Activated CD8-positive, alpha-beta T cell treated with anti-CD3 and anti-CD28 coated beads for 36 hours (primary cell): ENCODE data around the gene TMEM232. TPM values are rescaled to one million over a fixed set of nuclear protein-coding genes. Genes with fewer than 3 reads are reported as not detected.

Source experiments
- ATAC-seq: fragments of 200-7000 bp; cut with Tn5 transposase; one replicate; pipeline ENCODE4 v1.10.0; 2021; ENCODE audit warnings: mild to moderate bottlenecking, moderate library complexity
- CTCF ChIA-PET: fragments of 350-600 bp; sonication (Branson Sonifier 250); formaldehyde crosslinking; loops from one replicate; lab custom pipeline; 2021; ENCODE audit warnings: antibody characterized with exemption; lab: Charles Lee
- POLR2A ChIA-PET: fragments of 350-600 bp; sonication (Branson Sonifier 250); formaldehyde crosslinking; loops from one replicate; lab custom pipeline; 2021; ENCODE audit warnings: antibody characterized with exemption; lab: Charles Lee
- DNase-seq: peaks from one replicate; pipeline ENCODE4 v3.0.0-alpha.2; 2020
- H3K27ac Mint-ChIP-seq: one replicate; pipeline ENCODE4 v1.8.0; 2021; ENCODE audit warnings: mild to moderate bottlenecking, mixed read lengths
- H3K27me3 Mint-ChIP-seq: one replicate; pipeline ENCODE4 v1.8.0; 2021; ENCODE audit warnings: mixed read lengths
- H3K36me3 Mint-ChIP-seq: one replicate; pipeline ENCODE4 v1.8.0; 2021; ENCODE audit warnings: low read depth, mixed read lengths
- H3K4me1 Mint-ChIP-seq: one replicate; pipeline ENCODE4 v1.8.0; 2021; ENCODE audit warnings: low read depth, mixed read lengths
- H3K4me3 Mint-ChIP-seq: one replicate; pipeline ENCODE4 v1.8.0; 2021; ENCODE audit warnings: mild to moderate bottlenecking, moderate library complexity, mixed read lengths
- H3K9me3 Mint-ChIP-seq: one replicate; pipeline ENCODE4 v1.8.0; 2021; ENCODE audit warnings: mixed read lengths
- CTCF ChIP-seq: fragments of 200-600 bp; IDR thresholded peaks from one replicate; pipeline ENCODE4 v1.8.0; 2022; ENCODE audit warnings: antibody characterized with exemption, mild to moderate bottlenecking
- intact Hi-C: fragments of 100-400 bp; cut with micrococcal nuclease; formaldehyde crosslinking; loops from one replicate; pipeline ENCODE4 v1.10.0; 2022
- total RNA-seq, 2 experiments: library from RNA; stranded (reverse); gene quantifications; one replicate each; pipeline ENCODE4 v1.2.3, GENCODE V29; 2021

TMEM232 gene
- total RNA-seq, 2 experiments from 2014 or later = 0.27 to 0.49 TPM

- H3K4me1 Mint-ChIP-seq = no peaks in the 10 kb centered on the region
- H3K27me3 Mint-ChIP-seq = no peaks in the 10 kb centered on the region
- no peaks in the 10 kb centered on the region for H3K36me3 Mint-ChIP-seq
- ChIA-PET POLR2A (no interaction called here), CTCF (interaction anchor here (1.3 kb wide), 1 partner anchor 8 kb away, joined by 4 read pairs; no protein-coding TSS in a partner anchor)
- ATAC-seq = no peak
- H3K27ac Mint-ChIP-seq = no peak overlapping the region
- H3K9me3 Mint-ChIP-seq = no peaks in the 10 kb centered on the region
- no peak for DNase-seq
- intact Hi-C loops = no loop called here
- no peak overlapping the region for H3K4me3 Mint-ChIP-seq
- TF ChIP-seq CTCF = no peak
Observed at GRCh38 chr5:110618941-110619340, 107.5 kb downstream of the TMEM232 start.

GRCh38 chr5:110616009-110616408 lies 110.5 kb downstream of the TMEM232 start:
- no peaks in the 10 kb centered on the region for H3K36me3 Mint-ChIP-seq
- DNase-seq (no peak), ATAC-seq (no peak)
- H3K27me3 Mint-ChIP-seq = peaks cover 2% of the 10 kb centered on the region
- intact Hi-C loops = no loop called here
- POLR2A ChIA-PET = no interaction called here
- H3K4me1 Mint-ChIP-seq = no peaks in the 10 kb centered on the region
- CTCF ChIA-PET = no interaction called here
- H3K9me3 Mint-ChIP-seq = no peaks in the 10 kb centered on the region
- H3K4me3 Mint-ChIP-seq = no peak overlapping the region
- H3K27ac Mint-ChIP-seq = no peak overlapping the region
- TF ChIP-seq CTCF = no peak

DNA sequence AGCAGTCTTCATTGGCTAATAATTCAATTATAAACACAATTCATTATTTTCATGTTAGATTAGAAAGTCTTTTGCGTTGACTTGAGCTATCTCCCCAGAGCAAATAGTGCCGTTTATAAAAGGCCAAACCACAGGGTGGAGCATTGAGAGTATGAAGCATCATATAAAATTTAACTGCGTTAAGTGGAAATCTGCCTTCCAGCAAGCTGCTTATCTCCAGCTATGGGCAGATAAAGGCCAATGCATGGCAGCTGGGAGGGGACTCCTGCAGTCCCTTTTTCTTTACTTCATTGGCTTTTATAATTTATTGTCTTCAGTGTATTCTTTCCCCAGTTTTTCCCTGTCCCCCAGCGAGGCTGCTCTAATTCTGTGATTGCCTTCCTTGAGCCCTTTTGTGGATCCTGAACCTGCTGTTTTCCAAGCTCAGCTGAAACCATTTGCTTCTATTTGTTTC lies 113.7 kb downstream of the TMEM232 start:
- ATAC-seq (no peak), DNase-seq (no peak)
- Mint-ChIP-seq H3K36me3 (no peaks in the 10 kb centered on the region), H3K4me3 (no peak overlapping the region), H3K27ac (no peak overlapping the region), H3K9me3 (no peaks in the 10 kb centered on the region), H3K4me1 (no peaks in the 10 kb centered on the region), H3K27me3 (peaks cover 2% of the 10 kb centered on the region)
- ChIA-PET POLR2A (no interaction called here), CTCF (no interaction called here)
- no peak for TF ChIP-seq CTCF
- intact Hi-C loops = no loop called here

DNA sequence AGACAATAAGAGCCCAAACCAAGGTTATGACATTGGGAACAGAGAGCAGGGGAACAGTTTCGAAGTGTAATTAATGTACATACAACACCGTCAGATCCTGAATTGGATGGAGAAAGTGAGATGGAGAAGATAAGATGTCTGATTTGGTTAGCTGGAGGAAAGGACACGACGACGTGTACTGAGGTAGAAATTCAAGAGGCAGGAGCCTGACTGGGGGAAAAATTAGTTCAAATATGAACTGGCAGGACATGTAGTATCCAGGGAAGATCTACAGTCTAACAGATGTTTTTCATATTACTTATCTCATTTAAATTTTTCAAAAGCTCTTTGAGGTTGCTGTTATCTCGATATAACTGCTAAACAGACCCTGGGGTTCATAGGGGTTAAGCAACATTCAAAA lies 114.7 kb downstream of the TMEM232 start:
- Mint-ChIP-seq H3K4me1 (no peaks in the 10 kb centered on the region), H3K36me3 (no peaks in the 10 kb centered on the region), H3K4me3 (no peak overlapping the region), H3K27me3 (peaks cover 2% of the 10 kb centered on the region), H3K27ac (no peak overlapping the region), H3K9me3 (no peaks in the 10 kb centered on the region)
- POLR2A ChIA-PET = no interaction called here
- TF ChIP-seq CTCF = no peak
- DNase-seq = no peak
- CTCF ChIA-PET = no interaction called here
- intact Hi-C loops = no loop called here
- ATAC-seq = no peak

DNA sequence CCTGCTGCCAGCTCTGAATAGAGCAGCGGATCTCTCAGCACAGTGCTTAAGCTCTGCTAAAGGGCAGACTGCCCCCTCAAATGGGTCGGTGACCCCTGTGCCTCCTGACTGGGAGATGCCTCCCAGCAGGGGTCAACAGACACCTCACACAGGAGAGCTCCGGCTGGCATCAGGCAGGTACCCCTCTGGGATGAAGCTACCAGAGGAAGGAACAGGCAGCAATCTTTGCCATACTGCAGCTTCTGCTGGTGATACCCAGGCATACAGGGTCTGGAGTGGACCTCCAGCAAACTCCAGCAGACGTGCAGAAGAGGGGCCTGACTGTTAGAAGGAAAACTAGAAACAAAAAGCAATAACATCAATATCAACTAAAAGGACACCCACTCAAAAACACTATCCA lies 131.6 kb downstream of the TMEM232 start:
- Mint-ChIP-seq H3K36me3 (no peaks in the 10 kb centered on the region), H3K9me3 (peaks cover 4% of the 10 kb centered on the region), H3K27ac (no peak overlapping the region), H3K4me3 (no peak overlapping the region), H3K27me3 (peaks cover 3% of the 10 kb centered on the region), H3K4me1 (no peaks in the 10 kb centered on the region)
- TF ChIP-seq CTCF = no peak
- POLR2A ChIA-PET = no interaction called here
- intact Hi-C loops = no loop called here
- no peak for ATAC-seq
- no peak for DNase-seq
- CTCF ChIA-PET = no interaction called here
